HPDE6-E6E7 (cell line): ENCODE measurements around the gene PARVB.

Experiments
- DNase-seq: peaks from one replicate; pipeline ENCODE4 v3.0.0; 2011; ENCODE audit warnings: missing footprints; ENCODE audit errors: extremely low spot score

The PARVB gene

GRCh38 chr22:44024288-44024921 is at the start of gene PARVB:
TSS of gene PARVB (plus strand) at chr22:44024302. CDS start at chr22:44024340, 38 bp downstream.
- no peak for DNase-seq

DNA sequence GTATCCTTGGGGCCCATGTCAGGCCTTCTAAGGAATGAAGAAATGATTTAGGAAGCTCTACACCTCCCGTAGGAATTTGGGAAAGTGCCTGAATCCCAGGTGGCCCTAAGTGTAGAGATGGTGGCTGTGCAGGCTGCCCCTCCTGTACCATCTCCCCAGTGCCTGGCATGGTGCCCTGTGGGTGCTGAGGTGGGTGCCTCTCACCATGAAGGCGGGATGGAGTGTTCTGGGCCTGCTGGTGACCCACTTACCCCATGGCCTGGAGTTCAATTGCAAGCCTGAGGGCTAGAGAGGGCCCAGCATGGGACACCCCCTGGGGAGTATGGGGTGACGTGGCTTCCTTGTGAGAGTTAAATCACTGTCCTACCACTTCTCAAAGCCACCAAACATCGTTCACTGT is 49.1 kb upstream of the PARVB start:
- DNase-seq: no peak

DNA sequence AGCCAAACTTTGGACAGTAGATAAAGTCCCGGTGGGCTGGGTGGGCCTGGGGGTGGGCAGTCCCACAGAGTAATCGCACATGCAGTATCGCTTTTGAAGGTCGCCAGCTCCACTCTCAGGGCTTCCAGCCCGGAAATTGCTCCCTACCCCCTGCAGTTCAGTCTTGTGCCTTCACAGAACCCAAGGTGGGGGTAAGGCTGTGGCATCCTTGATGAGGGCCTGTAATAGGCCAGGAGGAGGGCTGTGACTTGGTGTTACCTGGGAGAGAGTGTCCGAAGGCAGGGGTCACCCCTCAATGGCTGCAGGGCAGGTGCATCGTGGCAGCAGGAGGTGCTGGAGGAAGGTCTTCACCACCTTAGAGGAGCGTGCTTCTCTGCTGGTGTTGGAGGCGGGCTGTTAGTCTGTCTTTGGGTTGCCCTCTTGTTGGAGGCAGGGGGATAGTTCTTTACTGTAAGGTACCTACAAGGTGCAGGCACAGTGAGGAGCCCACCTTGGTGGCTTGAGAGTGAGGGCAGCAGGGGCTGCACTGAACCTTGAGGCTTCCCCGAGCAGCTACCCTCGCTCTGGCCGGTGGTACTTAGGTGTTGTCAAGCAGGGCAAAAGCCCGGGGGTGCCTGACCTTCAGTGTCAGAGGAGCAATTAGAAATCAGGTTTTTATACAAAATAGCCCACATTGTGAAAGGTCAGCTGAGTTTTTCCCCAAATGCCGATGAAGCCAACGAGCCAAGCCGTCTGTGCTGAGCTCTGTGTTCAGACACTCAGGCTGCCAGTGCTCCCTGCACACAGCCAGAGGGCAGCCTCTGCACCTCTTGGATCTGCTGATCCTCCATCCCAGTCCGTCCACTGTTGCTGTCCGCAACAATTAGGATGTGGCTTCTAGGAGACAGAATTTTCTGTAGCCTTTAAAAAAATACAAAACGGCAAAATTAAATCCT is 47.0 kb upstream of the PARVB start:
- DNase-seq: no peak

DNA sequence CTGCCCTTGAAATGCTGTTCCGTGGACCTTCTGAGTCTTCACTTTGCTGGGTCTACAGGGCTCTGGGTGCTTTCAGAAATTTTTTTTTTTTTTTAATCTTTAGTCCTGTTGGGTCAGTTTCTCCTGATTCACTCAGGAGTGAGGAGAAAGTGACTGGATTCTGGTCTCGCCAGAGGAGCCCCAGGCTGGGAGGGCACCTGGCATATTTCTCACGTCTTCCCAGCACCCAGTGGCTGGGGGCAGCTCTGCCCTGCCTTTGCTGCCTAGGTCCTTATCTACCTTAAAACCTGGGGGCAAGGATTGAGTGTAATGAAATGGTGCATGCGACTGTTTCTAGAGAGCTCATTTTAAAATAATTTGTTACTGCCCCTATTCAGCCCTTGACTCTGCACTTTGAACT is 45.5 kb upstream of the PARVB start:
- no peak for DNase-seq

- no peak for DNase-seq
Observed at GRCh38 chr22:43980579-43980978, 43.5 kb upstream of the PARVB start.

GRCh38 chr22:43980996-43981395 is 43.1 kb upstream of the PARVB start:
- DNase-seq: no peak

DNA sequence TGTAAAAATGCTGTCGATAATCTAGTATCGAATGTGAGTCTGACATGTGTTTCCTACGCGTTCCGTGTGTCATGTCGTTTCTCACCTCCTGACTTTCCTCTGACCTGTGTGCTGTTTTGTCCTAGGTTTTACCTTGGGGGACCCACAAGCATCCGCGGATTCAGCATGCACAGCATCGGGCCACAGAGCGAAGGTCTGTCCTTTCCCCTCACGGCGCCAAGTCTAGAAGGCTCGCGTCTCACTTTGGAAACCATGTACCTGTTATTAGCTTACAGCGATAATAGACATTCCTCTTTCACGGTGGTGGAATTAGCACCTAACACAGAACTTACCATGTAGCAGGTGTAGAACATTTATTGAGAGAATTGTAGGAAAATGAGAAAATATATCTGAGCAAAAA is 40.3 kb upstream of the PARVB start:
- no peak for DNase-seq

DNA sequence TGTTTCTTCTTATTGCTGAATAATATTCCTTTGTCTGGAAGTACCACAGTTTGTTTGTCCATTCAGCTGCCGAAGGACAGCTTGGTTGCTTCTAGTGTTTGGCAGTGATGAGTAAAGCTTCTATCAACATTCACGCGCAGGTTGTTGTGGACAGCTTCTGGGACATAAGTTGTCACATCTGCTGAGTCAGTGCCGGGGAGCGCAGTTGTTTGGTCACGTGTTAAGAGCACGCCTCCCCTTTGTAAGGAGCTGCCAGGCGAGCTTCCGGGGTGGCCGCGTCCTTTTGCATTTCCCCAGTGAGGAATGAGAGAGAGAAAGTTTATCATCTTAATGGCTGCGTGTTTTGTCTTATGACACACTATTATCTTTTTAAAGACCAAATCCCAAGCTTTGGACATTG is 38.6 kb upstream of the PARVB start:
- DNase-seq: no peak

GRCh38 chr22:43988116-43988820 is 35.8 kb upstream of the PARVB start:
- no peak for DNase-seq

GRCh38 chr22:43988960-43989359 is 35.1 kb upstream of the PARVB start:
- DNase-seq: no peak

DNA sequence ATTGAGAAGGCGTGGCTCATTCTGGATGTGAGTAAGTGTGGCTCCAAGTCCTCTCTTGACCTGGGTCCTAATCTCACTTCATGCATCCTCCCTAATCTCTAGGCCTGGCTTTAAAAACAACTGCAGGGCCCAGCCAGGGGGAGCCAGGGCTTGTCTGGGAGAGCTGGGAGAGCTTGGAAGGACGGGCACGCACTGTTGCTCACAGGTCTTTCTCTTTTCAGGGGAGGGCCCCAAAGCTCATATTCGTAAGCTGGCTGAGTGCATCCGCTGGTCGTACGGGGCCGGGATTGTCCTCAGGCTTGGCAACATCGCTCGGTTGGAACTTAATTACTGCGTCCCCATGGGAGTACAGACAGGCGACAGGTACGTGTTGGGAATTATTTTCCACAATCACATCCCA is 34.1 kb upstream of the PARVB start:
- no peak for DNase-seq

DNA sequence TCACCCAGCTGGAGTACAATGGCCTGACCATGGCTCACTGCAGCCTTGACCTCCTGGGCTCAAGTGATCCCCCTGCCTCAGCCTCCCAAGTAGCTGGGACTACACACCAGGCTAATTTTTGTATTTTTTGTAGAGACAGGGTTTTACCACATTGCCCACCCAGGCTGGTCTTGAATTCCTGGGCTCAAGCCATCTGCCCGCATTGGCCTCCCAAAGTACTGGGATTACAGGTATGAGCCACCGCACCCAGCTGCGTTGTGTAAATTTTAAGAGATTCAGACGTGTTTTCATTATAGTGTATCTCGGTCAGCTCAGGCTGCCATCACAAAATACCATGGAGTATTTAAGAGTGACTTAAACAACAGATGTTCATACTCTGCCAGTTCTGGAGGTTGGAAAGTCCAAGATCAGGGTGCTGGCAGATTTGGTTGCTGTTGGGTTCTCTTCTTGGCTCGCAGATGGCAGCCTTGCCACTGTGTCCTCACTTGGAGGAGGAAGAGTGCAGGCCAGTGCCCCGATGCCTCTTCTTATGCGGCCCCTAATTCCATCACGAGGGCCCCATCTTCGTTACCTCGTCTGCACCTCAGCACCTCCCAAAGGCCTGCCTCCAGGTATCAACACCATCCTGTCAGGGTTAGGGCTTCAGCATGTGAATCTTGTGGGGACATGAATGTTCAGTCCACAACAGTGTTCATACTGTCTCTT is 32.6 kb upstream of the PARVB start:
- no peak for DNase-seq

GRCh38 chr22:43992331-43992821 is 31.7 kb upstream of the PARVB start:
- no peak for DNase-seq

DNA sequence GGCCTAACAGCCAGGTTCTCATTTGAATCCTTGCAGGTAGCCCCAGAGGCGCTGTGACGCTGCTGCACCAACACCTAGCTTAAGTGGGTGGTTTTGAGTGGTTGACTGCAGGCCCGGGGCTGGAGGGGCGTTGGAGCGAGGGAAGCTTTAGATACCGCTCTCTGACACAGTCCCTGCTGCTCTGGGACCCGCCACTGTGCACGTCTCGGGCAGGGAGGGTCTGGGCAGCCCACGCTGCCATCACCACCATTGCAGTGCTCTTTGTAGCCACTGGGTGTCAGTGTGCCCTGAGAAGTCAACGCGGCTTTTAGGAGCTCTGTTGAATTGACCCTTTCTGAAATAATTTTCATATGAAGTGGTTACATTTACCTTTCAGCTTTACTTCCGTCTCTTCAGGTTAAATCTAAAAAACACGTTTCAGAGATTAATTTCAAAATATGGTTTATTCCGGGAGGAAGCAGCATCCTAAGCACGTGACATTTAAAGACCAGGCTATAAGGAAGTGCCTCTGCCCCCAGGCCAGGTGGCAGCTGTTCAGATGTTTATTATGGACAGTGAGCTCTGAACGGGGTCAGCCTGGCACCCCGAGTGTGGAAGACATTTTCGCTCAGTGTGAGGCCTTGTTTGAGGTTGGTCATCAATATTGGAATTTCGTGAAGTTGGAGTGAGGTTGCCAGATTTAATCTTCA is 30.9 kb upstream of the PARVB start:
- DNase-seq: peak; percentile 19

DNA sequence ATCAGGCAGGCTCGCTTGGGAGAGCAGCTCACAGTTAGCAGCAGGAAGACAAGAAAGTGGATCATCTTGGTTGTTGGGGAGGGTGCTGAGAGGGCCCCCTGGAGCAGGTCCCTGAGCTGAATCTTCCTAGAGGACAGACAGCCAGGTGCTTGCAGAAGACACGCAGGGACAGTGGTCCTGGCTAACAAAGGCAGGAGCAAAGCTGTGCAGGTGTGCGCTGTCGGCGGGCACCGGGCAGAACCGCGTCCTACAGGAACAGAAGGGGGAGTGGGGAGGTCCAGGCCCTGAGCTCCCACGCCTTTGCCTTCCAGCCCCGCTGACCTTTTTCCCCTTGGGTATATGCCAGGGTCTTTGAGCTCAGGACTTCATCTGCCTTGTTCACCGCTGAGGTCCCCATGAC is 30.1 kb upstream of the PARVB start:
- DNase-seq: no peak

GRCh38 chr22:43994416-43994815 is 29.7 kb upstream of the PARVB start:
- no peak for DNase-seq

DNA sequence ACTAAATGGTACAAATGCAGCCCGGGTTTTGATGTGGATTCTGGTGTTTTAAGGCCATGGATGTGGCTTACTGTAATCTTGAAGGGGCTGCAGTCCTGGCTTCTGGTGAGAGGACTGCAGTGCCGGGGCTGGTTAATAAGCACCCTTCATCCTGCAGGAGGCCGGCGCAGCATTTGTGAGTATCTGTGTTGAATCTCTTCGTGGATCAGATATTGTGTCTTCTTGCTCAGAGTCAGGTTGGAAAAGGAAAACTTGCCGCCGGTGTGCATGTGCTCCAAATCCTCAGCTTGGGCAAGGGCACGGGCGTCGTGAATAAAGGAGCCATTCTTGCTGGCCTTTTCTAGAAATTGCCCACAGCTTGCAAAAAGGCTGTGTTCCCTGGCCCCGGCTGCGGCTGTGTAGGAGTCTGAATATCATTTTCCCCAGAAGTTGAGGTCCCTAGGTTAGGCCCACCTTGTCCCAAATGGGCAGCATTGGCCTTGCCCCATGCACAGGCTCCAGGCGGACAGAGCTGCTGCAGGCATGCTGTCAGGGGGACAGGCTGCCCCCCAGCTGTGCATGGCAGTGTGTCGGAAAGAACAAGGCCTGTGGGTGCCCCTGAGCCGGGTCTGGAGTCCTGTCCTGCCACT is 28.9 kb upstream of the PARVB start:
- DNase-seq: no peak

DNA sequence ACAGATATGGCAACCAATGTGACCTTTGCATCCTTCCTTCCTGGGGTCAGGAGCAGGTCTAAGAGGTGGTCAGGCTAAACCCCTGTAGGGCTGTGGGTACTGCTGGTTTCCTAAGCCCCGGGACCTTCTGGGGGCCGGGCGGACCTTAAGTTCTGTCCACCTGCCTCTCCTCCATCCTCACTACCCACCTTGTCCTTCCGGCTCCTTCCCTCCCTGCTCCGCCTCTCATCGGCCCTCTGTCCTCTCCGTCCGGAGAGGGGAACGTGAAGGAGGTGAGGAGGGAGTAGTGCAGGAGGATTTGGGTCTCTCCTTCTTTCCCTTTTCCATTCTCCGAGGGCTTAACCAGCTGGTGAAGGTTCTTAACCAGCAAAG is 28.3 kb upstream of the PARVB start:
- no peak for DNase-seq

- no peak for DNase-seq
Observed at GRCh38 chr22:43996170-43996980, 27.7 kb upstream of the PARVB start.

- no peak for DNase-seq
Observed at GRCh38 chr22:43996981-43997265, 27.2 kb upstream of the PARVB start.
